ENCODE data around the gene PGS1.
A peak's percentile ranks its signal among the peaks of the same experiment; 100 is the strongest.

PGS1 gene

DNA sequence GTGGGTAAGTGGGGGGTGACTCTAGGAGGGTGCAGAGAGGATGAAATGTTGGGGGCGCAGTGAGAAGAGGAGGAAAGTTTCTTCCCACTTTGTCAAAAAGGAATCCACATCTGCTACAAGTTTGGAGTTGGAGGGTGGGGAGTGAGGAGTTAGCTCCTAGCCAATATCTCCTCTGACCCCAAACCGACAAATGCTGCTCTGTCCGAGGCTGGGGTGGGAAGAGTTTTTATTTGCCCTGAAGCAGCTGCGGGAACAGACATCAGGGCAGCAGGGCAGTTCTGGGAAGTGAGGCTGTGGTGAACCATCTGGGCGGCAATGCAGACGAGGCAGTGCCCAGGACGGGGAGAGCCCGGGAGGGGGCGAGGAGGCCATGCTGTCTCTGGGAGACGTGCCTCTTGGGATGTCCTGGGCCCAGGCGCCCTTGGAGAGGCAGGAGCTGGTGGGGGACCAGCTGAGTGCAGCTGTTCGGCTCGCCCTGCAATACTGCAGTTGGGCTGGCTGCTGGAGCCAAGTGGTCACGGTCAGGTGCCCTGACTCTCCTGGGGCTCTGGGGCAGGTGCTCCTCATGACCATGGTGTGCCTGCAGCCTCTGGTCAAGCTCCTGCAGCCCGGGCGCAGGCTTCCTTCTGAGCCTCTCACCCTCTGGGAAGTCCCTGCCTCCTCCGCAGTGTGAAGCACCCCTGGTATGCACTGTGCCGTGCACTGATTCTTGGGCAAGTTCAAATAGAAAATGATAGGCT, 12.2 kb upstream of the PGS1 start:
- DNase-seq = no peak

DNA sequence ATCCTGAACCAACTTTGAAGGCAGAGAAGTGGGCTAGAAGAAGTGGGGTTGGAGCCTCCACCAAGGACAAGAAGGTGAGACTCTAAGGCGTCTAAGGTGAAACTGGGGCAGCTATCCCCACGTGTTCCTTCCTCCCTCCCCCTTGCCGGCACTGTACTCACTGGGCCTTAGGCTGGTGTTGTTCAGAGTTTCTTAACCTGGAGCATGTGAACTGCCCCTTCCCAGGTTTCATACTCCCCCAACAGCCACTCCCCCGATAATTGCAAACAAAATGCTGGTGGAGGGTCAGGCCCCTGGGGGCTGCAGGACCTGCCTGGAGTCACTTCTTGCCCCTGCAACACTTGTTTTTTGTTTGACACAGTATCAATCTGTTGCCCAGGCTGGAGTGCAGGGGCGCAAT, 11.3 kb upstream of the PGS1 start:
- DNase-seq = no peak

DNA sequence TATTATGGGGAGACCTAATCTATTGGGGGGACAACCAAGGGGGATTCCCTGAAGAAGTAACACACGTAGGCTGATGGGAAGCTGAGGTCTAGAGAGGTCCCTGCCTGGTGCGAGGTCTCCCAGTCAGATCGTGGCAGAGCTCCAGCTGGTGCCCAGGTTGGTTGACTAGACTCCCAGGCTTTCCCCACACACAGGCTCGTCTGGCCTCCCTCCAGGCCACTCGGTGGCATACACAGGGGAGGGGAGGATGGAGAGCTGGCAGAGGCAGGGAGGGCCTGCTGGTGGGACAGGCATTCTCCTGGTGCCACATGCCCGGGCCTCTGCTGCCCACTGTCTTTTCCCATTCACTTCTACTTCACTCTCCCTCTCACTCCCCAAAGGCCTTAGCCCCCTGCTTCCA, 10.1 kb upstream of the PGS1 start:
- no peak for DNase-seq

DNA sequence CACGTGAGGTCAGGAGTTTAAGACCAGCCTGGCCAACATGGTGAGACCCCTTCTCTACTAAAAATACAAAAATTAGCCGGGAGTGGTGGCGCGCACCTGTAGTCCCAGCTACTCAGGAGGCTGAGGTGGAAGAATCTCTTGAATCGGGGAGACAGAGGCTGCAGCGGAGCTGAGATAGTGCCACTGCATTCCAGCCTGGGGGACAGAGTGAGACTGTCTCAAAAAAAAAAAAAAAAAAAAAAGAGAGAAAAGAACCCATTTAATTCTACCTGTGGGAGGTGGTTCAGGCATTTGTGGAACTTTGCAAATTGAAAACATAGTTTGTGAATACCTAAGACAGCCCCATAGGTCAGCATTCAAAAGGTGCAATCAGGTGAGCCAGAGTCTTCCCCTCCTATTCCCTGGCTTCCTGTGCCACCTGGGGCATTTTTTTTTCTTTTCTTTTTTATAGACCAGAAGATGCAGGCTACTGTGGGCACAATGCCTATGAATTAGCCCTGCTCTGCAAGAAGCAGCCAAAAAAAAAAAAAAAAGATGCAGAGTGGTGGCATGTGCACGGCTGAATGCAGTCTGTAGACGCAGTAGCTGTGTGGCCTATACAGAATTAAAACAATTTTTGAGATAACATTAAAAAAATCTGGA, 9.5 kb upstream of the PGS1 start:
- no peak for DNase-seq

DNA sequence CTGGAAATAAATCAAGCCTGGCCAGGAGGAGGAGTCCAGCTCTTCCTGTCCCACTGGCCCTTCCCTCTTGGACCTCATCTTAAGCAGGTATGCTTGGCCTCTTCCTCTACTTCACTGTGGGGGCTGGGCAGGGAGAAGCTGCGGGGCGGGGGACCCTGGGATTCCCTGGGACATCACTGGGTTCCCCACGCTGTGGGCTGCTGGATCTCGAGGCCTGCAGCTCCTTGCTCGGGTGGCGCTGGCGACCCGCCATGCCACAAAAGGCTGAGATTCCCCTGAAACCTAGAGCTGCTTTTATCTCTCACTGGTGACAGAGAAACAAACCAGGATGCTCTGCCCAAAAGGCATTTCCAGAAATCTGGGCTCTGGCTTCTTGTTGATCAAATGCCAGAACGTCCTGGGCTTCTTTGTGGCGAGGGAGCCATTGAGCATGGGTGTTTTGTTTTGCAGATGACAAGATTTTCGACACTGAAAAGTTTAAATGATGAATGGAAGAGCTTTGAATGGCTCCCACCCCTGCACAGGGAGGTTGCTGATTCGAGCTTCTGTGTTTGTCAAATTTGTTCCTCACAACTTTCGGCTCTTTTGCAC, 8.6 kb upstream of the PGS1 start:
- no peak for DNase-seq

DNA sequence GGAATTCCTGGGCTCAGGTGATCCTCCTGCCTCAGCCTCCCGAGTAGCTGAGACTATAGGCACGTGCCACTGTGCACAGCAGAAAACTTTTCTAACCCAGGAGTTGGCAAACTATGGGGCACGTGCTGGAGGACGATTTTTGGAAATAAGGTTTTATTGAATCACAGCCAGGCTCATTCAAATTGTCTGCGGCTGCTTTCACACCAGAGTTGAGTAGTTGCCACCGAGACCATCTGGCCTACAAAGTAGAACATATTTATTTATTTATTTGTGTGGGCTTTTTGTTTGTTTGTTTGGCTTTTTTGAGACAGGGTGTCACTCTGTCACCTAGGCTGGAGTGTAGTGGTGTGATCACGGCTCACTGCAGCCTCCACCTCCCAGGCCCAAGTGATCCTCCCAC, 7.4 kb upstream of the PGS1 start:
- no peak for DNase-seq

DNA sequence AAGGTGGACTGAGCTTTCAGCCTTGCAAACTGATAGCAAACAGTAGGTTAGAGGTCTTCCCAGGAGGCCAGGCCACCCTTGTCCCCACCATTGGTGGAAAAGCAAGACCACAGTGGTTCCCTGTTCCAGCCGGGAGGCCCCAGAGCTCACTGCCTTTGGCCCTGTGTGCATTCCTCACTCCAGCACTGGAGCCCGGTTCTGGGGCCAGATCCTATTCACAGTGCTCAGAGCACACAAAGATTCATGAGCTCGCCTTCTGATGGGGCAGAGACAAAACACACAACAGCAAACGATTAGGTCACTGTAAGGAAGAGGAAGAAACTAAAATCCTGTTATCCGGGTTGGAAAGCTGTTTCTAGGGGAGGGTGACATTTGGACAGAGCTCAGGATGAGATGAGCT, 5.6 kb upstream of the PGS1 start:
- DNase-seq = peak; percentile 56

DNA sequence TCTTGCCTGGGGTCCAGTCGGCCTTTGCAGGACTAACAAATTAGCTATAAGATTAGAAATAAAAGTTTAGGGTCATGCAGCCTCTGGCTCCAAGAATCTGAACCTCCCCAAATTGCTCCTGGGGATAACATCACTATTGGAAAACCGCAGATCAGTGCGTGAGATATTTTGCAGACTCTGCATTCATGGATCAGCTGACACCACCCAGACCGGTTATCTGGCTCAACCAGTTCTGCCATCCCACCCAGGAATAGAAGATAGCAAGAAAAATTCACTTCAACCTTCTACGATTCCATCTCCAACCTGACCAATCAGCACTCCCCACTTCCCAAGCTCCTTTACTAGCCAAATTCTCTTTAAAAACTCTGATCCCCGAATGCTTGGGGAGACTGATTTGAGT, 4.3 kb upstream of the PGS1 start:
- DNase-seq = no peak

DNA sequence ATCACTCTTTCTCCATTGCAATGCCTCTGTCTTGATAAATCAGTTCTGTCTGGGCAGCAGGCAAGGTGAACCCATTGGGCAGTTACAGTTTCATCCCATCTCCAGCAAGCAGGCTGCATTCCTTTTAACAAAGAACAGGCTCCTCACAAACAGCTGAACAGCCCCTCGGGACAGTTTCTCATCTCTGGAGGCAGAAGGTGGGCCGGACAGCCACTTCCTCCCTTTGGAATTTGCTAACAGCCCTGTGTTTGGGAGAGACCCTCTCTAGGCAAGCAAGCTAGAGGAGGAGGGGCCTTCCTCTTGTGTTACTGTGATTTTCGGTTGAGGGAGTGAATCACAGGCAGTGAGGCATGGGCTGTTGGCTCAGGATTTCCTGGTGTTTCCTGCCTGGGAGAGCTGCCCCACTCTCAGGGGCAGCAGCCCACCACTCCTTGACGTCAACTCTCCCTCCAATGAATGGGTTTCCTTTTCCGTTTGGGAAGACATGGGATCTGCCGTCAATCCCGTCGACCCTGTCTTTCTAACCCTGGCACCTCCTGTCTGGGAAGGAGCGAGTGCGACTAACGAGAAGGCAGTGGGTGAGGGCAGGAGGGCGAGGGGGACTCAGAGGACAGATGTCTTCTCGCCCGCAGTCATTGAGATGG, 3.7 kb upstream of the PGS1 start:
- DNase-seq = no peak

DNA sequence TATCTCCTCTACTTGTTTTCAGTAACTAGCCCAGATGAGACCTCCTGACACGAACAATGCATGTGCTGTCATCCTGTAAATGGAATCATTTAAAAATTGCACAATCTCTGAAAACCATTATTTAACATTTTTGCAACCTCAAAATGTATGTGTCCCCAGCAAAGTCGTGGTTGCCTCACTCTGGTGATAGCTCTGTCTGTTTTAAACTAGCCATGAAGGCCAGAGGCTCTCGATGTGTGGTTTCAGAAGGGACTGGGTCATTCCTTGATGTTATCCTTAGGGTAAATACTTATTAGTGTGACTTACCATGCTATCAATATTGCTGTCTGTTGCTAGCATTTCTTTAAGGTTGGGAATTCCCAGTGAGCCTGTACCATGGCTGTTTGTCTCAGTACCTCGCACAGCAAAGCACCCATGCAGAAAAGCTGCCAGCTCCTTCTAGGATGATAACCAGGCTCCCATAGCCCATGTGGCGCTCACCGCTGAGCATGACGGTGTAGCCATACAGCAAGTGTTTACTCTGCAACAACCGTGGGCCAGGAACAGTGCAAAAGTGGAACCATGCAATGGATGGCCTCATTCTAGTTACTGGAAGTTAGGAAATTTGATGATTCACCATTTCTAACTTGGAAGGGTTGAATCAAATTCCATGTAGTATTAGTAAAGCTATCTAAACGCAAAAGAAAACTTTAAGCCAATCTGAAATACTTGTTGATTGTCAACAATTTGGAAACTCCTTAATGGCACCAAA, 2.9 kb upstream of the PGS1 start:
- DNase-seq = no peak

DNA sequence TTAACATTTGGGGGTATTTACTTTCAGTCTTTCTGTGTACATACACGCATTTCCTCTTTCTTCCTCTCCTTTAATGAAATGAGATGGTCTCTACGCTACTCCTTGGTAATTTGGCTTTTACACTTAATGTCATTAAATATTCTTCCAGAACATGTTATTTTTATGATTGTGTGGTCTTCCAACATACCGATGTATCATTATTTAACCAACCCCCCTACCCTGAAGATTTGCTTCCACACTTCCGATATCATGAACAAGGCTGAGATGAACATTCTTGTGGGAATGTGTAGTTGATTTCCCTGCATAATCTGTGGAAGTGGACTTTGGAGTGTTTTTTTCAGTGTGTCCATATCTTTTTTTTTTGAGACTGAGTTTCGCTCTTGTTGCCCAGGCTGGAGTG, 2.3 kb upstream of the PGS1 start:
- DNase-seq = no peak

DNA sequence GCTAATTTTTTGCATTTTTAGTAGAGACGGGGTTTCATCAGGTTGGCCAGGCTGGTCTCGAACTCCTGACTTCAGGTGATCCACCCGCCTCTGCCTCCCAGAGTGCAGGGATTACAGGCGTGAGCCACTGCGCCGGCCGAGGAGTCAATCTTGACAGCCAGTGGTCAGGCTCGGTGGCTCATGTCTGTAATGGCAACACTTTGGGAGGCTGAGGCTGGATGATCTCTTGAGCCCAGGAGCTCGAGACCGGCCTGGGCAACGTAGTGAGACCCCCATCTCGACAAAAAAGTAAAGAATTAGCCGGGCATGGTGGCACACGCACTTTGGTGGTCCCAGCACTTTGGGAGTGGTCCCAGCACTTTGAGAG, 608 bp upstream of the PGS1 start:
- peak; percentile 35 for DNase-seq

DNA sequence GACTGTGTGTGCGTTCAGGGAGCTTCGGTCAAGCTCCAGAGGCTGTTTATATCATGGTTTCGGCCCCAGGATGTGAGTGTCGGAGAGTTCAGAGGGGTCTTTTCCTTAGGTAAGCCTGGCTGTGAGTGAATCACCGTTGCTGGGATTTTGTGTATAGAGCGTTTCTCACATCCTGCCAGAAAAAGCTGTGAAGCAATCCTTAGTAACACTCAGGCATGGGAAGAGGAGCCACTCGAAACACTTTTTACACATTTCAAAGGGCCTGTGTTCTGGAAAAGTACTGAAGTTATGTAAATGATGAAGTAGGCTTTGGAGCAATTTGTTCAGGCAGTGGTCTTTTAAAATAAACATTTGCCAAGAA, 662 bp downstream of the PGS1 start:
- DNase-seq = no peak

DNA sequence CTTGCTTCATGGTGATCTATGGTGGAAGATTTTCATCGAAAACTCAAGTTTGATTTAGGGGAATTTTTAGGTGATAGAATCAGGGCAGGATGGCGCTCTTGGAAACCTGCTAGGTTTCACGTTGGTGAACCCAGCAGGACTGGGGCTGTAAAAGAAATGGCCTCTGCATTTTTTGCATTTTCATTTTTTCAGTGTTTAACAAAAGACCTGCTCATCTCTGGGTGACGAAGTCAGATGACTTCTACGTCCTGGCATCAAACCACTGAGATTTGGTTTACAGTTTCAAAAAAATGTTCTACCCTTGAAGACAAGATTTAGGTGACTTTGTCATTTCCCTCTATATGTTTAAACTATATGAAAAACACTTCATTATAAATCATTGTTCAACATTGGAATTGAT, 1.9 kb downstream of the PGS1 start:
- DNase-seq = no peak

DNA sequence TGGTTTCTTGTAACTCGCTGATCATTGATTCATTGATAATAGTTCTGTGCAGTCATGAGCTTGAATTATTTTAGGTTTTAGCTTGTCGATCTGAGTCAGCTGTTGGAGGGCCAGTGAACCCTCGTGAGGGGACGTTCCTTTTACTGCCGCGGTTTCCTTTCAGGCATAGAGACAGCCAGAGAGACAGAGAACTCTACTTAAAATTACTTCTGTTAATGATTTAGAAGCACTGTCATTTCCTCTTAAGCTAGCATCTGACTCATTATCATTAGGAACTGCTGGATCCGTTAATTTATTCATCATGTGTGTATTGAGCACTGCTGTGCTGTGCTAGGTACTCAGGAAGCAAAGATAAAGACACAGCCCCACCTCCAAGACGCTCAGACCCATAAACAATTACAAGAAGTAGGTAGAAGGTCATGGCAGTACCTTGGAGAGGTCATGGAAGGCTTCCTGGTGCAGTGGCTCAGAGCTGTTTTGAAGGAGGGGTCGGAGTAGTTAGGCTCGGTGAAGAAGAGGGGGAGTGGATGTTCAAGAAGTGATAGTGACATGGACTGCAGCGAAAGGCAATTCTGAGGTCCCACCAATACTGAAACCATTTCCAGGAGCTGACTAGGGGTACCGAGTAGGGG, 3.3 kb downstream of the PGS1 start:
- DNase-seq = no peak

DNA sequence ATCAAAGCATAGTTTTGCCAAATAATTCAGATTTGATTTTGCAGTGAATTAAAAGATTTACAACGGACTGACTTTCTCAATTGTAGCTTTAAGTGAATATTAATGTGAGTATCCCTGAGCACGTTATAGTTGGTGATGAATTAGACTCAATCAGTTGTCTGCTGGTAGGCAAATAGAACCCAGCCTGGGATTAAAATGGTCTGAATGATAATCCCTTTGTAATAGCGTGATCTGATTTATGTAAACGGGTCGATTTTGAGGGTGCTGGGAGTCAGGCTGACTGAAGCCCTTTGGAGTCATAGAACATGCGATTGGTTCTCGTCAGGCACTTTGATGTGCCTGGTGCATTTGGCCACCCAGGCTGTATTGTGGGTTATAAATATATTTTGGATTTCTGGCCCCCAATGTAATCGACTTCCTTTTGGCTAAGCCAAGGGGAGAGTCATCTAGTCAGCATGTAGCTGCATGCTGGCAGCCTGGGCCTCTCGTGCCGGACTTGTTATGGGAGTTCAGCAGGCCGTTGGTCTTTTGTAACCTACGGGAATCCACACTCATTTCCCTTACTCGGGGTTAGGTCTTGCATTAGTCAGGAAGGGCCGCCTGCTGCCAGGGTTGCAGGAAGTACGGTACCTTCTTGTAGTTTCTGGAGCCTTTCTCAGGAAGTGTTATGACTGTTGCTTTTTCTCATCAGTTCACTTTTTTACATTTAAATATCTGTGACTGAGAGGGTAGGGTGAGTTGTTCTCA, 5.4 kb downstream of the PGS1 start:
- DNase-seq = peak; percentile 72

DNA sequence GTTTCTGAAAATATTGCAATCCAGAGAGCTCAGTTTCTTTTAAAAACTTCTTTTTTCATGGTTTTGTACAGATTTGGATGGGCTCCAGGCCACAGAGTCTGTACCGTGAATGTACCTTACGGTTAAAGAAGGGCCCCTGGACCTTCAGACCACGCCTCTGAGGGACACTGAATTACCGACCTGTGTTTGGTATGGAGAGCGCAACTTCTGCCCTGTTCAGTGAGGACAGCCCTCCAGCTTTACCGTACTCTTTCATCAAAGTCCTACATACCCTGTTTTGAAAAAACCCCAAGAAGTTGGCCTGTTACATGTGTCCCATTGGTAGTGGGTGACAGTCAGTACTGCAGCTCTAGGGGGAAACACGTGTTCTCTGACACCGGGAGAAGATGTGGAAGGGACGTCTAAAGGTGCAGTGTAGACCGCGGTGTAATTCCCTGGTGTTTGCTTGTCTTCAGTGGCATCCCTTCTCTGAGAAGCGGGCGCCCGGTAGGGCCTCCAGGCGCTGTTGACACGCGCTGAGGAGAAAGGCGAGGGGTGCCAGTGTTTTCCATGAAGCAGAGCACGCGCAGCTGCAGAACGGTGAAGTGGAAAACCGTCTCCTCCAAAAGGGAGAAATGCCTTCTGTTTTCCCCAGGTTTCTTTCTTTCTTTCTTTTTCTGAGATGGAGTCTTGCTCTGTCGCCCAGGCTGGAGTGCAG, 6.2 kb downstream of the PGS1 start:
- no peak for DNase-seq

DNA sequence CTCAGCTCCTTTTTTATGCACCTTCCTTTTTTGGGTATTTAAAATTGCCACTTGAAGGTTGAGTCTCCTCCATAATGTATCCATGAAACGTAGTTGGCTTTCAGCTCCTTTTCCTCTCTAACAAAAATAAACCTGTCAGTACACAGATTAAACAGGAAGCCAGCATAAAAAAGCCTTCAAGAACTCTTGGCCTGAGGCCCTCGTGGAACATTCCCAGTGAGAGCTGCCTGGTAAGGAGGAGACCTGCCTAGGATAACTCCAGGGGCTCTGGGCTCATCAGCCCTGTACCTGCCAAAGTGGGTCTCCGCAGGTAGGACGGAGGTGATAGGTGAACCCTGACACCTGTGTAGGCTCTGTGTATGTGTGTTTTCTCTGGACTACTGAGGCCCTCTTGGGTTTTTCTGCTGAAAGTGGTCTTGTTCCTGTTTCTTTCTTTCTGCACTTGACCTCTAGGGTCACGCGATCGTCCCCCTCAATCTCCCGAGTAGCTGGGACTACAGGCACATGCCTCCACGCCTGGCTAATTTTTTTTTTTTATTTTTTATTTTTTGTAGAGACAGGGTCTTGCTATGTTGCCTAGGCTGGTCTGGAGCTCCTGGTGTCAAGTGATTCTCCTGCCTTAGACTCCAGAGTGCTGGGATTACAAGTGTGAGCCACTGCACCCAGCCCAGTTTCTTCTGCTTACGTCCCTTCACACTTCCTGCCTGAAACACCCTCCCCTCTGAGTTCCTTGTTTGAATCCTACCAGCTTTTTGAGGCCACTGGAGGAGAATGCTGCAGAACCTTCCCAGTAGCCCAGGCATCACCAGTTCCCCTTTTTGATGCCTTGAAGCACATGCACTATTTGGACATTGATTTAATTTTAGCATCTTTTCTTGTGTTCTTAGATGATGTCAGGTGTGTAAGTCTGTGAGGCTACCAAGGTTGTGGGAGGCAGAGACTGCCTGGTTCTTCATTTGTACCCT, 9.8 kb downstream of the PGS1 start:
- DNase-seq = no peak

DNA sequence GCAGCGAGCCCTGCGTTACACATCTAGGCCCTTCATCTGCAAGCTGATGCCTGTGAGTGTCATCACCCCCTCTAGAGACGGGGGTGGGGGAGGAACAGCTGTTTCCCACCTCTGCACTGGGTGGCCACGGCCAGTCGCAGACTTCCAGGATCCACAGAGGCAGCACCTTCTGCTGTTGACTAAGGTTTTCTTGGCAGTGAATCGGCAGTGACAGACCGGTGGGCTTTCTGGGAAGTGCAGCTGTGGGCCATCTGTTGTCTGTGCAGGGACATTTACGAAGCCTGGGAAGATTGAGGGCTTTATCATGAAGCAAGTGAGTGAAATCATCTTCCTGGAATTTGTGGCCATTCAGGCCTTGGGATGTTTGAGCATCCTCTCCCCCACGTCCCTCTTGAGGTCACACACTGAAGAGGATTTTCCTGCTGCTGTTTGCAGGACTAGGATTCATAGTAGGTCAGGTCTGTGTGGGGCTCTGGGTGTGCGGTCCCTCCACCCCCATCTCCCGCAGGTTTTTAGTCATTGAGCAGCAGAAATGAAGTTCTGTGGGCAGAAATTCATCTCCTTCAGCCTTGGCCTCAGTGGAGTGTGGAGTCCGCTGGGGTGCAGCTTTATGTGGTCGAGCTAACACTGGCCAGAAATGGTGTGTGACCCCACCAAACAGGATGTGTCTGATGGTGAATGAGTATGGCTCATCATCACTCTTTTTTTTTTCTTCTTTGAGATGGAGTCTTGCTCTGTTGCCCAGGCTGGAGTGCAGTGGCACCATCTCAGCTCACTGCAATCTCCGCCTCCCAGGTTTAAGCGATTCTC, 12.0 kb downstream of the PGS1 start:
- DNase-seq = peak; percentile 69

DNA sequence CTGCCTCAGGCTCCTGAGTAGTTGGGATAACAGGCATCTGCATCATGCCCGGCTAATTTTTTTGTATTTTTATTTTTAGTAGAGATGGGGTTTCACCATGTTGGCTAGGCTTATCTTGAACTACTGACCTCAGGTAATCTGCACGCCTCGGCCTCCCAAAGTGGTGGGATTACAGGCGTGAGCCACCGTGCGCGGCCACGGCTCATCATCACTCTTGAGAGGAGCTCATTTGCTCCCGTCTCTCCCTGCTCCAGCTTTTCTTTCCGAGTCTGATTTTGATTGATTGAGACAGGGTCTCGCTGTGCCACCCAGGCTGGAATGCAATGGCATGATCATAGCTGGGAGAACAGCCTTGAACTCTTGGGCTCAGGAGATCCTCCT, 12.6 kb downstream of the PGS1 start:
- no peak for DNase-seq

Data from NCI-H82 (cell line).